C4-2B (cell line): Measurements from ENCODE around the gene ADGRD1.

Experiments
- H3K27ac ChIP-seq: fragments of 450-650 bp; 2 replicates; pipeline ENCODE4 v1.5.1; 2017
- ZFX ChIP-seq: fragments of 450-650 bp; IDR thresholded peaks from 2 replicates; pipeline ENCODE4 v1.6.1; 2017
- TF ChIP-seq, protein P1 (sequence below): fragments of 450-650 bp; conservative IDR thresholded peaks from 2 replicates; pipeline ENCODE4 v1.5.1; 2017; ENCODE audit warnings: mild to moderate bottlenecking

The ADGRD1 gene

DNA sequence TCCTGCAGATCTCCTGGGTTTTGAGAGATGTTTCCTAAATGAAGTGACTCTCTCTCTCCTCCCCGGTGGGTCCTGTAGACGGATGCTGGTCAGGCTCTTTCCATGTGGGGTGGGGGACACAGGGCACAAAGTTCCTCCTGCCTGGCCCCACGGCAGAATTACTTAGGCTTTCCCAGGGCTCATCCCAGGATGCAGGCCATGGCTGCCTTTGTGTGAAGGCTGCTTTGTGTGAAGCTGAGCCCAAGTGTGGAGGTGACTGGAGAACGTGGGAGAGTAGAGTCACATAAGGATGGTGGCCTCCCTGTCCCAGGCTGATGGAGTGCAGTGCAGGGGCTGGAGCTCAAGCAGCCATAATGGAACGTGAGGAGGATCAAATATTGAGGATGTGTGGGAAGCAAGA lies 200.2 kb downstream of the ADGRD1 start:
- no peak overlapping the region for H3K27ac ChIP-seq
- TF ChIP-seq, protein P1, sequence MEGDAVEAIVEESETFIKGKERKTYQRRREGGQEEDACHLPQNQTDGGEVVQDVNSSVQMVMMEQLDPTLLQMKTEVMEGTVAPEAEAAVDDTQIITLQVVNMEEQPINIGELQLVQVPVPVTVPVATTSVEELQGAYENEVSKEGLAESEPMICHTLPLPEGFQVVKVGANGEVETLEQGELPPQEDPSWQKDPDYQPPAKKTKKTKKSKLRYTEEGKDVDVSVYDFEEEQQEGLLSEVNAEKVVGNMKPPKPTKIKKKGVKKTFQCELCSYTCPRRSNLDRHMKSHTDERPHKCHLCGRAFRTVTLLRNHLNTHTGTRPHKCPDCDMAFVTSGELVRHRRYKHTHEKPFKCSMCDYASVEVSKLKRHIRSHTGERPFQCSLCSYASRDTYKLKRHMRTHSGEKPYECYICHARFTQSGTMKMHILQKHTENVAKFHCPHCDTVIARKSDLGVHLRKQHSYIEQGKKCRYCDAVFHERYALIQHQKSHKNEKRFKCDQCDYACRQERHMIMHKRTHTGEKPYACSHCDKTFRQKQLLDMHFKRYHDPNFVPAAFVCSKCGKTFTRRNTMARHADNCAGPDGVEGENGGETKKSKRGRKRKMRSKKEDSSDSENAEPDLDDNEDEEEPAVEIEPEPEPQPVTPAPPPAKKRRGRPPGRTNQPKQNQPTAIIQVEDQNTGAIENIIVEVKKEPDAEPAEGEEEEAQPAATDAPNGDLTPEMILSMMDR, result no peak
- no peak for TF ChIP-seq ZFX

GRCh38 chr12:131155131-131155530 lies 201.4 kb downstream of the ADGRD1 start:
- TF ChIP-seq, protein P1, result no peak
- no peak for TF ChIP-seq ZFX

GRCh38 chr12:131157743-131158142 lies 204.0 kb downstream of the ADGRD1 start:
- H3K27ac ChIP-seq, result no peak overlapping the region
- TF ChIP-seq ZFX, result no peak
- TF ChIP-seq, protein P1, result no peak

More at GRCh38 chr12:131155131-131155530, 201.4 kb downstream of the ADGRD1 start:
- H3K27ac ChIP-seq, result no peak overlapping the region

- H3K27ac ChIP-seq, result no peak overlapping the region
- TF ChIP-seq, protein P1, result no peak; the same call in 1 of the 2 replicates
- TF ChIP-seq ZFX, result no peak
These were observed 206.0 kb downstream of the ADGRD1 start for GRCh38 chr12:131159660-131160059.

- TF ChIP-seq ZFX, result no peak
- TF ChIP-seq, protein P1, result no peak
- H3K27ac ChIP-seq, result no peak overlapping the region
These were observed 208.4 kb downstream of the ADGRD1 start for GRCh38 chr12:131162113-131162512.

DNA sequence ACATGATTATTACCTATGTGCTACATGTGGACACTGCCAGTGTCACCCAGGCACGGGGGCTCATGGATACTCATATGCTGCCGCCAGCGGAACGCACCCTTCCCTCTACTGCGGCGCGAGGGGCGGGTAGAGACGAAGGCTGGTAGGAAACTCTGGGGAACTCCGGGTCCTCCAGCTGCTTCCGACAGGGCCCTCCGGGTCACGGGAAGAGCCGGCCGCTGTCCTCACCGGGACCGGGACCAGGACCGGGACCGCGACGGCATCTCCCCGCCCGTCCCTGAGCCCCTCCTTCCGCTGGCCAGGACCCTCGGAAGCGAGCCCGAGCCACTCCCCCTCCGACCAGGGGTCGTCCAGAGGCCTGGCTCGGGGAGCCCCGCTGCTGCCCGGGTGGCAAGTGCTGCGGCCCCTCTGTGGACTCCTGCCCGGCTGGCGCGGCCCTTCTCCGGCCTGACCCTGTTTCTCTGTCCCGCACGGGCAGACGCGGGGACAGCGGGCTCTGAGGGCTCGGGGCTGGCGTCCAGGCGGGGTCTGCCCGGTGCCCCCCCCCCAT lies 209.6 kb downstream of the ADGRD1 start:
- TF ChIP-seq ZFX, result no peak
- TF ChIP-seq, protein P1, result no peak
- no peak overlapping the region for H3K27ac ChIP-seq

DNA sequence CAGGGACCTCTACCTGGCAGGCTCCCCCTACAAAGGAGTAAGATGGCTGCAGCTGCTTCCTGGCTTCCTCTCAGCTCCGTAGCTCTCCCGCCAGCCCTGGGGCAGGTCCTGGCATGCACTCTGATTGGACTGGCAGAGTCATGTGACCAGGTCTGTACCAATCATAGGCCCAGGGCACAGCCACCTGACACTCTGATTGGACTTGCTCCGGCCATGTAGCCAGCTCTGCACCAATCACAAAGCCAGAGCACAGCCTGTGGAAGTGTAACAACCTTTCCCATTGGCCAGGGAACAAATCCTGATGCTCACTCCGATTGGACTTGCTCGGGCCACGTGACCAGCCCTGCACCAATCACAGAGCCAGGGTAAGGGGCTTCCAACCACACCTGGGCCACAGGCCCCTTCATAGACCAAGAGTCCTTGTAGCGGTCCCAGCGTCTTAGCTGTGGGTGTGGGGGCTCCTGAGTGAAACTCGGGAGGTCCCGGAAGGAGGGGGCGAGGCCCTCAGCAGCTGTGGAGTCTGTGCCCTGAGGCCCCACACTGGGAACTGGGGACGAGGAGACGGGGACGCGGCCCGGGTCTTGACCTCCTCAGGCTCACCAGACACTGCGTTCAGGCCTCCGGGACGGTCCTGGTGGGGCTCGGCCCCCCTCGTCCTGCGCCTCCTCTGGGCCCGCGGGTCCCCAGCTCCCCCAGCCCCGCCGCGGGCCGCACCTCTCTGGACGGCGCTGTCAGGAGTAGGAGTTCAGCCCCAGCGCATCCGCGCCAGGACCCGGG lies 210.6 kb downstream of the ADGRD1 start:
- no peak overlapping the region for H3K27ac ChIP-seq
- no peak for TF ChIP-seq ZFX
- TF ChIP-seq, protein P1, result no peak
